Breast epithelium (tissue), 3 donors: ENCODE results near the gene F2R.

Experiments used
- CTCF ChIP-seq, 3 donors: fragments of 450-650 bp; IDR thresholded peaks; one replicate each; pipeline ENCODE4 v1.5.1; 2016 to 2017; ENCODE audit warnings: antibody characterized with exemption in 3 of 3, mild to moderate bottlenecking in 3 of 3, moderate library complexity in 3 of 3
- POLR2A ChIP-seq: fragments of 450-650 bp; IDR thresholded peaks from one replicate; pipeline ENCODE4 v1.6.1; 2016; ENCODE audit warnings: antibody characterized with exemption, mild to moderate bottlenecking, moderate library complexity
- POLR2AphosphoS5 ChIP-seq, 3 donors: sonication (generic); formaldehyde crosslinking; IDR thresholded peaks; one replicate each; pipeline ENCODE4 v1.6.1; 2017; ENCODE audit warnings: antibody characterized with exemption in 3 of 3

- no peak for TF ChIP-seq CTCF (IDR thresholded peaks at IDR 0.05)
- TF ChIP-seq POLR2A, result no peak
- TF ChIP-seq POLR2AphosphoS5 (IDR thresholded peaks at IDR 0.05), result no peak
Observed at GRCh38 chr5:76733049-76733417, 17.1 kb downstream of the F2R start.
